WTC11 (cell line): ENCODE results near the gene CTNNAL1. TPM values are rescaled to one million over a fixed set of nuclear protein-coding genes. Genes with fewer than 3 reads are reported as not detected.

ENCODE experiments used
- ATAC-seq: fragments of 200-7000 bp; cut with Tn5 transposase; 2 replicates; pipeline ENCODE4 v1.10.0; 2021; ENCODE audit warnings: mild to moderate bottlenecking, moderate library complexity
- CTCF ChIA-PET: fragments of 300-600 bp; sonication (Branson Sonifier 250); formaldehyde crosslinking; loops from one replicate; lab custom pipeline; 2021; ENCODE audit warnings: antibody characterized with exemption; lab: Charles Lee
- POLR2A ChIA-PET: fragments of 350-600 bp; sonication (Branson Sonifier 250); formaldehyde crosslinking; loops from one replicate; lab custom pipeline; 2021; ENCODE audit warnings: antibody characterized with exemption; lab: Charles Lee
- DNase-seq: peaks from one replicate; pipeline ENCODE4 v3.0.0; 2021; ENCODE audit warnings: low spot score
- H3K27ac Mint-ChIP-seq: 2 replicates; pipeline ENCODE4 v1.8.0; 2021; ENCODE audit warnings: mixed read lengths
- H3K27me3 Mint-ChIP-seq: 2 replicates; pipeline ENCODE4 v1.8.0; 2021; ENCODE audit warnings: low read depth, mild to moderate bottlenecking, moderate library complexity, mixed read lengths
- H3K36me3 Mint-ChIP-seq: 2 replicates; pipeline ENCODE4 v1.8.0; 2021; ENCODE audit warnings: mixed read lengths
- H3K4me1 Mint-ChIP-seq: 2 replicates; pipeline ENCODE4 v1.8.0; 2022; ENCODE audit warnings: mixed read lengths
- H3K4me3 Mint-ChIP-seq: 2 replicates; pipeline ENCODE4 v1.8.0; 2021; ENCODE audit warnings: mild to moderate bottlenecking, moderate library complexity, mixed read lengths
- H3K9me3 Mint-ChIP-seq: 2 replicates; pipeline ENCODE4 v1.8.0; 2021; ENCODE audit warnings: mixed read lengths
- ATF1 ChIP-seq: sonication (generic); formaldehyde crosslinking; IDR thresholded peaks from 2 replicates; pipeline ENCODE4 v1.8.1; 2023; ENCODE audit warnings: mild to moderate bottlenecking, moderate library complexity, missing genetic modification reagents
- ERG ChIP-seq: fragments of 250-450 bp; sonication (Bioruptor Pico); IDR thresholded peaks from 2 replicates; pipeline ENCODE4 v1.8.0; 2021; ENCODE audit warnings: mild to moderate bottlenecking
- FOXP1 ChIP-seq: sonication (generic); formaldehyde crosslinking; IDR thresholded peaks from 2 replicates; pipeline ENCODE4 v1.8.0; 2022; ENCODE audit warnings: missing genetic modification reagents, mild to moderate bottlenecking, moderate library complexity, borderline replicate concordance
- HMGA2 ChIP-seq: fragments of 250-450 bp; sonication (Bioruptor Pico); IDR thresholded peaks from 2 replicates; pipeline ENCODE4 v1.4.0; 2021; ENCODE audit warnings: mild to moderate bottlenecking, moderate library complexity
- MAX ChIP-seq: sonication (generic); formaldehyde crosslinking; IDR thresholded peaks from 2 replicates; pipeline ENCODE4 v1.8.0; 2022; ENCODE audit warnings: mild to moderate bottlenecking, missing genetic modification reagents
- NR2C2 ChIP-seq: sonication (generic); formaldehyde crosslinking; IDR thresholded peaks from 2 replicates; pipeline ENCODE4 v1.8.0; 2022; ENCODE audit warnings: mild to moderate bottlenecking, missing genetic modification reagents
- PRDM15 ChIP-seq: sonication (generic); formaldehyde crosslinking; IDR thresholded peaks from 2 replicates; pipeline ENCODE4 v1.8.0; 2022; ENCODE audit warnings: missing genetic modification reagents
- PREB ChIP-seq: sonication (generic); formaldehyde crosslinking; IDR thresholded peaks from 2 replicates; pipeline ENCODE4 v1.8.1; 2022; ENCODE audit warnings: mild to moderate bottlenecking, missing genetic modification reagents, moderate library complexity, borderline replicate concordance
- SMAD4 ChIP-seq: sonication (generic); formaldehyde crosslinking; IDR thresholded peaks from 2 replicates; pipeline ENCODE4 v1.8.0; 2022; ENCODE audit warnings: mild to moderate bottlenecking, missing genetic modification reagents
- SP1 ChIP-seq: sonication (generic); formaldehyde crosslinking; conservative IDR thresholded peaks from 2 replicates; pipeline ENCODE4 v1.8.1; 2022; ENCODE audit warnings: missing genetic modification reagents
- ZNF219 ChIP-seq: sonication (generic); formaldehyde crosslinking; IDR thresholded peaks from 2 replicates; pipeline ENCODE4 v1.8.0; 2023; ENCODE audit warnings: missing genetic modification reagents, mild to moderate bottlenecking, borderline replicate concordance
- total RNA-seq: library from RNA; stranded (reverse); gene quantifications from 3 replicates; pipeline ENCODE4 v1.2.3, GENCODE V29; 2021
- TF ChIP-seq, protein P1 (sequence below): fragments of 250-450 bp; sonication (Bioruptor Pico); IDR thresholded peaks from 2 replicates; pipeline ENCODE4 v1.9.0; 2021; ENCODE audit warnings: mild to moderate bottlenecking
- TF ChIP-seq, protein P2 (sequence below): fragments of 250-450 bp; sonication (Bioruptor Pico); IDR thresholded peaks from 2 replicates; pipeline ENCODE4 v1.9.0; 2021; ENCODE audit warnings: mild to moderate bottlenecking, borderline replicate concordance

CTNNAL1 gene
- total RNA-seq, 1 experiment from 2014 or later = 53.1 TPM

DNA sequence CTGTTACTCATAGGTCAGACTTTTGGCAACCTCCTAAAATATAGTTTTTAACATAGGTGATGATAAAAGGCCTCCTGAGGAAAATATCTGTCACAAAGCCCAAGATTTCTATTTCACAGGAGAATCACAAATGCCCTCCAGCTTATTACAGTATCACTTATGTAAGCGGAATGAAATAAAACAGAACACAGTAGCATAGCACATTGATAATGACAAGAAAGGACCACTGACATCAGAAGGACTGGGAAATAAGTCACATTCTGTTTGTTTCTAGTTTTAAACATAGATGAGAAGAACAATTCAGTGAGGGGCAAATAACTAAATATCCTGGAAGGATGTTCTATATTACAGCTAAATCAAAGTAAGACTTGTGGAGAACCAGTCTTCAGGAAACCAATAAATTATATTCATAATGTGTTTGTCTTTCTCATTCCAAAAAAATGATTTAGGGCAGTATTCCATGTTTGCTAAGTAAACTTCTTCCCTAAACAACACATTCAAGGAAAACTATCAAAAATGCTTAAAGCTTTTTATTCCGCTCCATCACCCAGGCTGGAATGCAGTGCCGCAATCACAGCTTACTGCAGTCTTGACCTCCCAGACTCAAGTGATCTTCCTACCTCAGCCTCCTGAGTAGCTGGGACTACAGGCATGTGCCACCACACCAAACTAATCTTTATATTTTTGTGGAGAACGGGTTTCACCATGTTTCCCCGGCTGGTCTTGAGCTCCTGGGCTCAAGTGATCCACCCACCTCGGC is 20.8 kb upstream of the CTNNAL1 start (continued):
- TF ChIP-seq PREB (CRISPR knock-in tag) = no peak

DNA sequence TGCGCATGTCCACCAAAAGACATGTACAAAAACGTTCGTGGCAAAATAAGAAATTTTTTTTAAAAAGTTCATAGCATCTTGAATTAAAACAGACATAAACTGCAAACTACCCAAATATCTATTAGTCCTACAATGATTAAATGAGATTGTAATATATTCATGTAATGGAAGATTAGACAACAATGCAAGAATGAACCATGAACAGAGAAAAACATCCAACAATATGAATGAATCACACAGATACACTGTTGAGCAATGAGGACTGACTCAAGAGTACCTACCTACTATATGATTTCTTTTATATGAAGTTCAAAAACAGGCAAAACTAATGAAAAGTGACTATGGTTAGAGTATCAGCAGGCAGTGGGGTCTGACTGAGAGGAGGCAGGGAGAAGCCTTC is 17.9 kb upstream of the CTNNAL1 start:
- Mint-ChIP-seq H3K9me3 (no peaks in the 10 kb centered on the region), H3K27me3 (no peaks in the 10 kb centered on the region), H3K36me3 (peaks cover 27% of the 10 kb centered on the region), H3K4me3 (no peak overlapping the region), H3K27ac (no peak overlapping the region), H3K4me1 (no peaks in the 10 kb centered on the region; the same call in 1 of the 2 replicates)
- ATAC-seq (no peak), DNase-seq (no peak)
- TF ChIP-seq PRDM15 (CRISPR knock-in tag) (no peak), ERG (CRISPR knock-in tag) (no peak), ZNF219 (CRISPR knock-in tag) (no peak), NR2C2 (CRISPR knock-in tag) (no peak), FOXP1 (CRISPR knock-in tag) (no peak), HMGA2 (CRISPR knock-in tag) (no peak), ATF1 (CRISPR knock-in tag) (no peak), MAX (no peak), SMAD4 (CRISPR knock-in tag) (no peak), SP1 (CRISPR knock-in tag) (no peak)
- TF ChIP-seq, protein P1, sequence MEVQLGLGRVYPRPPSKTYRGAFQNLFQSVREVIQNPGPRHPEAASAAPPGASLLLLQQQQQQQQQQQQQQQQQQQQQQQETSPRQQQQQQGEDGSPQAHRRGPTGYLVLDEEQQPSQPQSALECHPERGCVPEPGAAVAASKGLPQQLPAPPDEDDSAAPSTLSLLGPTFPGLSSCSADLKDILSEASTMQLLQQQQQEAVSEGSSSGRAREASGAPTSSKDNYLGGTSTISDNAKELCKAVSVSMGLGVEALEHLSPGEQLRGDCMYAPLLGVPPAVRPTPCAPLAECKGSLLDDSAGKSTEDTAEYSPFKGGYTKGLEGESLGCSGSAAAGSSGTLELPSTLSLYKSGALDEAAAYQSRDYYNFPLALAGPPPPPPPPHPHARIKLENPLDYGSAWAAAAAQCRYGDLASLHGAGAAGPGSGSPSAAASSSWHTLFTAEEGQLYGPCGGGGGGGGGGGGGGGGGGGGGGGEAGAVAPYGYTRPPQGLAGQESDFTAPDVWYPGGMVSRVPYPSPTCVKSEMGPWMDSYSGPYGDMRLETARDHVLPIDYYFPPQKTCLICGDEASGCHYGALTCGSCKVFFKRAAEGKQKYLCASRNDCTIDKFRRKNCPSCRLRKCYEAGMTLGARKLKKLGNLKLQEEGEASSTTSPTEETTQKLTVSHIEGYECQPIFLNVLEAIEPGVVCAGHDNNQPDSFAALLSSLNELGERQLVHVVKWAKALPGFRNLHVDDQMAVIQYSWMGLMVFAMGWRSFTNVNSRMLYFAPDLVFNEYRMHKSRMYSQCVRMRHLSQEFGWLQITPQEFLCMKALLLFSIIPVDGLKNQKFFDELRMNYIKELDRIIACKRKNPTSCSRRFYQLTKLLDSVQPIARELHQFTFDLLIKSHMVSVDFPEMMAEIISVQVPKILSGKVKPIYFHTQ (CRISPR knock-in tag) = no peak
- TF ChIP-seq, protein P2, sequence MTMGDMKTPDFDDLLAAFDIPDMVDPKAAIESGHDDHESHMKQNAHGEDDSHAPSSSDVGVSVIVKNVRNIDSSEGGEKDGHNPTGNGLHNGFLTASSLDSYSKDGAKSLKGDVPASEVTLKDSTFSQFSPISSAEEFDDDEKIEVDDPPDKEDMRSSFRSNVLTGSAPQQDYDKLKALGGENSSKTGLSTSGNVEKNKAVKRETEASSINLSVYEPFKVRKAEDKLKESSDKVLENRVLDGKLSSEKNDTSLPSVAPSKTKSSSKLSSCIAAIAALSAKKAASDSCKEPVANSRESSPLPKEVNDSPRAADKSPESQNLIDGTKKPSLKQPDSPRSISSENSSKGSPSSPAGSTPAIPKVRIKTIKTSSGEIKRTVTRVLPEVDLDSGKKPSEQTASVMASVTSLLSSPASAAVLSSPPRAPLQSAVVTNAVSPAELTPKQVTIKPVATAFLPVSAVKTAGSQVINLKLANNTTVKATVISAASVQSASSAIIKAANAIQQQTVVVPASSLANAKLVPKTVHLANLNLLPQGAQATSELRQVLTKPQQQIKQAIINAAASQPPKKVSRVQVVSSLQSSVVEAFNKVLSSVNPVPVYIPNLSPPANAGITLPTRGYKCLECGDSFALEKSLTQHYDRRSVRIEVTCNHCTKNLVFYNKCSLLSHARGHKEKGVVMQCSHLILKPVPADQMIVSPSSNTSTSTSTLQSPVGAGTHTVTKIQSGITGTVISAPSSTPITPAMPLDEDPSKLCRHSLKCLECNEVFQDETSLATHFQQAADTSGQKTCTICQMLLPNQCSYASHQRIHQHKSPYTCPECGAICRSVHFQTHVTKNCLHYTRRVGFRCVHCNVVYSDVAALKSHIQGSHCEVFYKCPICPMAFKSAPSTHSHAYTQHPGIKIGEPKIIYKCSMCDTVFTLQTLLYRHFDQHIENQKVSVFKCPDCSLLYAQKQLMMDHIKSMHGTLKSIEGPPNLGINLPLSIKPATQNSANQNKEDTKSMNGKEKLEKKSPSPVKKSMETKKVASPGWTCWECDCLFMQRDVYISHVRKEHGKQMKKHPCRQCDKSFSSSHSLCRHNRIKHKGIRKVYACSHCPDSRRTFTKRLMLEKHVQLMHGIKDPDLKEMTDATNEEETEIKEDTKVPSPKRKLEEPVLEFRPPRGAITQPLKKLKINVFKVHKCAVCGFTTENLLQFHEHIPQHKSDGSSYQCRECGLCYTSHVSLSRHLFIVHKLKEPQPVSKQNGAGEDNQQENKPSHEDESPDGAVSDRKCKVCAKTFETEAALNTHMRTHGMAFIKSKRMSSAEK (CRISPR knock-in tag) = no peak
- CTCF ChIA-PET = no interaction called here
- POLR2A ChIA-PET = no interaction called here
